NCI-H2196 (cell line): ENCODE measurements around the gene TNIK.
"Not testable (repeated sequence)": the region's sequence is repeated elsewhere in the genome, so short reads cannot be mapped to it uniquely, and the experiment has no call there.

Experiments
- DNase-seq: peaks from one replicate; lab custom pipeline; 2025; ENCODE audit not compliant: unreplicated experiment; lab: John Stamatoyannopoulos, UW

TNIK gene

GRCh38 chr3:171470714-171471227 lies 10.6 kb upstream of the TNIK start:
- no peak for DNase-seq

- DNase-seq, result no peak
Observed at GRCh38 chr3:171469376-171469775, 9.2 kb upstream of the TNIK start.

- no peak for DNase-seq
Observed at GRCh38 chr3:171468296-171468906, 8.2 kb upstream of the TNIK start.

- no peak for DNase-seq
Observed at GRCh38 chr3:171465763-171466162, 5.6 kb upstream of the TNIK start.

GRCh38 chr3:171464462-171464861 lies 4.3 kb upstream of the TNIK start:
- no peak for DNase-seq

GRCh38 chr3:171462224-171462623 lies 2.0 kb upstream of the TNIK start:
- DNase-seq, result no peak

- no peak for DNase-seq
Observed at GRCh38 chr3:171461525-171461917, 1.3 kb upstream of the TNIK start.

GRCh38 chr3:171460725-171461524 lies 720 bp upstream of the TNIK start:
- peak; percentile 81 for DNase-seq

GRCh38 chr3:171459137-171459941 lies 866 bp downstream of the TNIK start:
- no peak for DNase-seq

- DNase-seq, result no peak
Observed at GRCh38 chr3:171458864-171459136, 1.4 kb downstream of the TNIK start.

GRCh38 chr3:171458071-171458863 lies 1.9 kb downstream of the TNIK start:
- DNase-seq, result no peak

GRCh38 chr3:171457607-171458061 lies 2.6 kb downstream of the TNIK start:
- DNase-seq, result no peak

GRCh38 chr3:171456765-171457606 lies 3.2 kb downstream of the TNIK start:
- DNase-seq, result no peak

GRCh38 chr3:171455603-171456550 lies 4.3 kb downstream of the TNIK start:
- no peak for DNase-seq

GRCh38 chr3:171454041-171454440 lies 6.2 kb downstream of the TNIK start:
- DNase-seq, result no peak

GRCh38 chr3:171453180-171453886 lies 6.9 kb downstream of the TNIK start:
- DNase-seq, result no peak

GRCh38 chr3:171452328-171452727 lies 7.9 kb downstream of the TNIK start:
- DNase-seq, result no peak

GRCh38 chr3:171451915-171452314 lies 8.3 kb downstream of the TNIK start:
- DNase-seq, result no peak

GRCh38 chr3:171447579-171447891 lies 12.7 kb downstream of the TNIK start:
- DNase-seq, result not testable (repeated sequence)
